DMS 273 treated with DMSO at 0.1 percent for 48 hours (cell line): ENCODE data around the gene SLC9A9.

Source experiments
- DNase-seq: peaks from one replicate; lab custom pipeline; 2025; lab: John Stamatoyannopoulos, UW

Gene SLC9A9

GRCh38 chr3:143321058-143321769, 527.1 kb downstream of the SLC9A9 start:
- DNase-seq, result no peak

DNA sequence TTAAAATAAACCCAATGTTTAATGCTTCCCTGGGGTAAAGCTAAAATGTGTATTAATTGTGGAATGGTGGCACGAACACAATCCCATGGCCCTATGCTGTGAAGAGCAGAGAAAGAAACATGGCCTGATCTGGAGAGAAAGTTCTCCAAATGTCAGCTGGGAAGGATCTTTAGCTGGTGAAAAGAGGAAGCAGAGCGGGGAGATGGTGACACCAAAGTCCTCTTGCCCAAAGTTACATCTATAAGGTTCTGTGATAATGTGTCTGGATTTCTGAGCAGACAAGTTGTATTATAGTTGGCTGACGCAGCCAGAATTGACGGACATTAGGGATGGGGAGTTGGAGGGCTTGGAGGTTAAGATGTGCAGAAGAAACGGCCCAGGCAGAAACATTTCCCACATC, 532.5 kb downstream of the SLC9A9 start:
- DNase-seq, result no peak

DNA sequence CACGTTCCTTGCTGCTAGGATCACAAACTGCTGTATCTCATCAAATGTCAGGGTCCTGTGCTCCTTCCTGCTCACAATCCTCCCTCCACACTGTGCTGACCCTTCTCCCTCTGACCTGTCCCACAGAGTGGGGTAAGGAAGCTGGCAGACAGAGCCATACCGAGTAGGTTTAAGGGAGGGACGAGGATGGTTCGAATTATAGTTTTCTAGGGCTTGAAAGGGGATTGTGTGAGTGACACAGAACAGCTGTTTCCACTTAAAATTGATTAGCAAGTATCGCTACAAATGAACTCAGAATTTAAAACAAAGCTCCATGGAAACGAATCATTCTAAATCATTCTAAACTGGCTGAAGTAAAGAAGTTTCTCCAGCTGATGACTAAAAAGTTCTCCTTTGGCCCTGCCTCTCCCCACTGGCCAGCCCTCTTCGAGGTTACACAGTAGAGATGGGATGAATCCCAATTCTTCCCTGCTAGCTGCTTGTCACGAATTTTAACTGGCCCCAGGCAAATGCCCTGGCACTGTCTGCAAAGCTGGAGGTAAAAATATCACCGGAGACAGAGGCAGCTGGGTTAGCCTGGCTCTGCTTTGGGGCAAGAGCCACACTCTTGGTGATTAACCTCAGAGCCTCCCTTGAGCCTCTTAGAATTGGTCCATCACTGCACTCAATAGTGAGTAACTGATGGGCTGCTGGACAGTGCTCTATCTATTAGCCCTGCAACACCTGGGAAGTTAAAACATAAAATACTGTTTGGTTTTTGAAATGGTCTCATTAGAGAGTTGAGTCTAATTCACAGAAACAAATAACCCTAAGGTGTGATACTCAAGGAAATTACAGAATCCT, 533.8 kb downstream of the SLC9A9 start:
- DNase-seq, result no peak

- DNase-seq, result no peak
Observed at GRCh38 chr3:143313893-143314188, 534.4 kb downstream of the SLC9A9 start.

DNA sequence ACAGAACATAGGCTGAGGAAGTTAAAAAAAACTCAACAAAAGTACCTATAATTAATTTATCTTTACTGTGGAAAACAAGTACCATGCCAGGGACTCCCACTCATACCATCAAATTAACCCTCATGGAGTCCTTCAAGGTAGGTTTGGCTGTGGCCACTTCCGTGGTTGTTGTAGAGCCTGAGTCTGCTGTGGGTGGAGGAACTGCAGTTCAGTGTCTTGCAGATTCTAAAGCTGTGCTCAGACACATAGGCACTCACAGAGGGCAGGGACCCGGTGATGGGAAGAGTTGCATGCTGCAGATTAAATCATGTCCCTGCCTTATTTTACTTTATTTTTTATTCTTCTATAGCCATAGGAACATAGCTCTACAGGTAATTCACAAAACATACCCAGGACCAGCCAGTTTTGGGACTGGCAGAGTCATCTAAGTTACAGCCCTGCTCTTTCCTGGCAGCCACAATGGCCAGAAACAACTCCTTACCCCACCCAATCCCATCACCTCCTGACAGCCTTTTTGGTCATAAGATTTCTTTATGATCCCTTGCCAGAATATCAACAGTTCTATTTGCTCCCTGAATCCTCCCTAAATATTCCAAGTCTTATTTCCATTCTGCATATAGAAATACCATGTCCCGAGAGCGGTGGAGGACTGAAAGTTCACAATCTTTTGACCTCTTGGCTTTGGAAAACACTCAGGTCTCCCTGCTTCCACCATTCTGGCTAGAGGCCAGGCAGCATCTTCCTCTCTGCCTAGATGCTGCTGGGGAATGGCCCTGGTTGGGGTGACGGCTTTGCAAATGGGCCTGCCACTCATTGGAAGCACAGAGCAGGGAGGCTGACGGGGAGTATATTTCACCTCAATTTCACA, 535.0 kb downstream of the SLC9A9 start:
- no peak for DNase-seq

- peak; percentile 7 for DNase-seq
Observed at GRCh38 chr3:143311096-143311495, 537.2 kb downstream of the SLC9A9 start.

- DNase-seq, result no peak
Observed at GRCh38 chr3:143309705-143310104, 538.6 kb downstream of the SLC9A9 start.

DNA sequence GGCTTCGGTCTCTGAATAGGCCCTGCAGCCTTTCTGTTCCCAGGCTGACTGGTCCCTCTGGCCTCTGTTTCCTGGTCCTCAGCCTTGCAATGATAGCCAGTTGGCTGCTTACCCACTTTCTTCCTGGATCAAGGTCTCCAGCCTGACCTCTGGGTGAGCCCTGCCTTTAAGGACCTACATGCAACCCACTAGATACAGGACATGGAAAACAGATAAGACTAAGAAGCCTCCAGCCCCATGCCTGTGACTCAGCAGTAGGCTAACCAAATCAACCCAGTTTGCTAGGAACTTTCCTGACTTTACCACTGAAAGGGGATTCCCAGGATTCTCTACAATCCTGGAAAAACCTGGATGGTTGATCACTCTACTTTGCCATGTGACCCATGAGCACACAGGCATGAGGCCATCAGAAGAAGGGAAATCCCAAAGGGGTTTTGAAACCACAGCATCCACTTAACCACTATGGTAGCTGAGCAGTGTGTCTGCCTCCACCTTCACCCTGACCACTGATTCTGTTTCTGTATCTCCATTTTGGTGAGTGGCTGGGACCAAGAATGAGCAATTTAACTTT, 540.6 kb downstream of the SLC9A9 start:
- no peak for DNase-seq

DNA sequence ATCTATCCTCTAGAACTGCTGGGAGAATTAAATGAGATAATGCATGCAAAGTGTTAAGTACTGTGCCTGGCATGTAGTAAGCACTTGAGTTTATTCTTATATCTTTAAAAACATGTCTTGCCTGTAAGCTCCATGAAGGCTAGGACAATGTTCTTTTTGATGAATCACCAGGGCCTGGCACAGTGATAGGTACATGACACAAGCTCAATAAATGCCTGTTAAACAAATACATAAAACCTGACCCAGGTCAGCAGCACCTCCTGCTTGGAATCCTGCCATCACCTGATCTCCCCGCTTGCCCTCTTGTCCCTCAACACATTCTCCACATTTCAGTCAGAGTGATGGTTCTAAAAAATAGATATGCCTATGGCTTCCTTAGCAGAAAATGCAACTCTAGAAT, 541.9 kb downstream of the SLC9A9 start:
- no peak for DNase-seq

- DNase-seq, result no peak
Observed at GRCh38 chr3:143302638-143303171, 545.6 kb downstream of the SLC9A9 start.

DNA sequence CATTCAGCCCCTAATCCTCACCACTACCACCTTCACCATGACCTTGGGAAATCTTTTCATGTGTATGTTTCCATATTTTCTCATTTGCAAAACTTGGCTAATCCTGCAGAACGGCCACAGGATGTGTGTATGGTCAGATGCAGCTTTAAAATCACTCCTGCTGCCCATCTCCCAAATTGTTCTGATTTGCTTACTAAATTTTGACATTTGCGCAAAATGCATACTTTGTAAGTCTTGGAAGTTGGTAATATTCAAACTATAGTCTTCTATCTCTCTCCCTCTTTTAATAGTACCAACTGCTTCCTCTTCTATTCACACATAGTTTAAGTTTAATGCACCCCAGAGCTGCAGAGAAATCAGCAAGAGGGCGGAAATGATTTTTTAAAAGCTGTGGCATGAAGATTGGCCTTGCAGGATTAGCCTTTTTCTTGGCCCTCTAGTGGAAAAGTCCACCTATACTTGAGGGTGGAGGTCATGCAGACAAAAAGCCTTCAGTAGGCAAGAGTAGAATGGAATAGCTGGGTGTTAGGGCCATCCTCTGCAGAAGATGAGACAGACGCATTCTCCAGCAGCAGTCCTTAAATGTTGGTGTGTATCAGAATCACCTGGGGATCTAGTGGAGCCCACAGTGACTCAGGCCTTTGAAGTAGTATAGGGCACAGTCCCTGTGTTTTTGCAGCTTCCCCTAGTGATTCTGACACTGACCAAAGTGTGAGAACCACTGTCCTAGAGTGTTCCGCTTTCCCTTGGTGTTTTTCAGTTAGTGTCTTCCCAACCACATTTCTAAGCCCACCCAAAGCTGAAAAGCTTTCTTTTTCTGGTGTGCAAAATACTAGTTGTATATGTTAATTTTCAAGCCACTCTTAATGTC, 547.0 kb downstream of the SLC9A9 start:
- DNase-seq, result no peak

DNA sequence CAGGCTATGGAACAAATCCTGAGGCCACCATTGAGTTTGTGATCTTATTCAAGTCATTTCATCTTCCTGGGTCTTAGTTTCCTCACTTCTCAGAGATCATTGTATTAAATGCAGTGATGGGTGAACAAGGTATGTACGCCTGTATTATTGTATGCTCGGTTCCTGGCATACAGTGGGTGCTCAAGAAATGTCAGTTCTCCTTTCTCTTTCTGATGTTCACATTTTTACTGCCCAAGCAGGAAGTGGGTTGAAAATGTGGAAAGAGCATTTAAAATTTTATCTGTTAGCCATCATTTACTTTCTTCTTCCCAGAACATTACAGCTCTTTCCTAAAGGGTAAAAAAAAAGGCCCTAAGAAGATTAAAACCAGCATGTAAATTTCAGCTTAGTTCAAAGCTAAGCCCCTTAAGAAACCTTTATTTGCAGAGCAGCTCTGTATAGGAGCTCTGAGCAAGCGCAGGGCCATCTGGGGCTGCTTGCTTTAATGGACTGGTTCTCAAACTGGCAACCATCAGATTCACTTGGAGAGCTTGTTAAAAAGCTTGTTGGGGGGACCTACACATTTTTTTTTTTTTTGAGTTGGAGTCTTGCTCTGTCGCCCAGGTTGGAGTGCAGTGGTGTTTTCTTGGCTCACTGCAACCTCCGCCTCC, 549.3 kb downstream of the SLC9A9 start:
- no peak for DNase-seq

GRCh38 chr3:143298380-143298779, 549.9 kb downstream of the SLC9A9 start:
- no peak for DNase-seq

- DNase-seq, result no peak
Observed at GRCh38 chr3:143295201-143296080, 552.8 kb downstream of the SLC9A9 start.

DNA sequence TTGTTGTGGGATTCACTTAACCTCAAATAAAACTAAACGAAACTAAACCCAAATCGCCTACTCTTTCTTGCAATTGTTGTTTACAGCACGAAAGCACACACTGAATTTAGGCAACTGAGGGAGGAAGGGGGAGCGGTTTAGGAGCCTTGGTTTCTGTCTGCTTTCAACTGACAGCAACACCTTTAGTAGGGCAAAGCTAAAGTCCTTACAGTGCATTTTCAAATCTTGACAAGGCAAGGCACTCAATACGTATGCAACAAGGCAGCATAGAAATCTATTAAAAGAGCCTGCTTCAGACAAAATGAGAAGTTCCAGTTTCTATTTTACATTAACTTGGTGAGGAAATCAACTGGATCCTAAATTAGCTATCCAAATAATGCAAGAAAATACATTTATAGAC, 554.1 kb downstream of the SLC9A9 start:
- DNase-seq, result no peak

GRCh38 chr3:143291836-143292447, 556.3 kb downstream of the SLC9A9 start:
- DNase-seq, result no peak

DNA sequence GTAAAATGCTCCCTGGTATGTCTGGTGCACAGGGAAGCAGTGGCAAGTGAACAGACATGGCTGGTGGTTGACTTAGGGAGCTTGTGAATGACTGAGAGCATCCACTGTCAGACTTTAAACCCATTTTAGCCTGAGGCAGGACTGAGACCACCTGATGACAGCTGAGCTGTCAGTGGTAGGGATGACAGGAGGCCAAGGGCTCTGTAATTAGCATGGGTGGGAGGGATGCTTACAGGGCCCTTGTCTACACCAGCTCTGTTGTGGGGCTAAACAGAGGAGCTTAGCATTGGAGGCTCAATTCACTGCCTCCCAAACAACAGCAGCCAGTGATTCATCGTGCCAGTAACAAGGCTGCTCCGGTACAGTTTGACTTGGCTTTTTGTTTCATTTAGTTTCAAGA, 559.3 kb downstream of the SLC9A9 start:
- no peak for DNase-seq

DNA sequence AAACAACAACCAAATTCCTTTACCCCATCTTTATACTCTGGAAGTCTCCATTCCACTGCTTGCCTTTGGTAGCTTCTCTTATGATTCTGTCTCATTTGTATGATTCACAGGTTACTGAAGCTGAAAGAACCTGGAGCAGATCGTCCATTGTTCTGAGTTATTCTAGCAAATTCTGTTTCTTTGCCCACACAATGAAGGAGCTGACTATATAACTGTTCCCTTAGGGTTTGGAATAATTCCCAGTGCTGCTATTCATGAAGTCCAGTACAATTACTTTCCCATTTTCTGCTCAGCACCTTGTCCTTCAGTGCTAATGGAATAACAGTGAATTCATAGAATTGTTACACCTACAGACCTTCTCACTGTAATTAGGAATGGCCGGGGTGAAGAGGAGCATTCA, 560.9 kb downstream of the SLC9A9 start:
- DNase-seq, result no peak

DNA sequence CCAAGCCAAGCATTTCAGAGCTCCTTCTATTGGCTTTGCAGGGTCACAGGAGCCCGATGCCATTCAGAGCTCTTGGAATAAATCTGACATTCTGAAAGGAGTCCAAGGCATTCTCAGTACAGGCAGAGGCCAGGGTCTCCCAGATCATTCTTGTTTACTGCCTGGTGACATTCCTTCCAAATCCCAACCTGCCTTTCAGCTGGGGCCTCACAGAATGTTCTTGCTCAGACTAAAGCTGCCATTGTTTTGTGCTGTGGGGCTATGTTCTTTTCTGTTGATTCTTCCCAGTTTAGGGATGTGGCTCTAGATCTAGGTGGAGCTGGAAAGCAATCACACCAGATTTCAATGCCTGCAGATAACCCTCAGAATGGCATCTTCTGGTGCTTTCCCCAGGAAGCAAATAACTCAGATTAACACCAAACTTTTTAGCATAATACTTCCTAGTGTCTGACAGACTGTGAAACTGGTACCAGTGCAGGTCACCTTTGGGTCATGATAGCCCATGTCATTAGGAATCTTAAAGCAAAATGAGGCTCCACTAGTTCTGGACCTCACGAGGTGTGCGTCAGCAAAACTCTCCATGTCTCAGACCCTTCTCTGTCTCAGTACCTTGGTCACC, 561.8 kb downstream of the SLC9A9 start:
- no peak for DNase-seq
